ENCODE results near the gene LRRC71. TPM values are rescaled to one million over a fixed set of nuclear protein-coding genes. Genes with fewer than 3 reads are reported as not detected.
A peak's percentile ranks its signal among the peaks of the same experiment; 100 is the strongest.

Gene LRRC71
- total and polyA plus RNA-seq, 5 donors: 0.18 to 0.31 TPM; not detected in 3

DNA sequence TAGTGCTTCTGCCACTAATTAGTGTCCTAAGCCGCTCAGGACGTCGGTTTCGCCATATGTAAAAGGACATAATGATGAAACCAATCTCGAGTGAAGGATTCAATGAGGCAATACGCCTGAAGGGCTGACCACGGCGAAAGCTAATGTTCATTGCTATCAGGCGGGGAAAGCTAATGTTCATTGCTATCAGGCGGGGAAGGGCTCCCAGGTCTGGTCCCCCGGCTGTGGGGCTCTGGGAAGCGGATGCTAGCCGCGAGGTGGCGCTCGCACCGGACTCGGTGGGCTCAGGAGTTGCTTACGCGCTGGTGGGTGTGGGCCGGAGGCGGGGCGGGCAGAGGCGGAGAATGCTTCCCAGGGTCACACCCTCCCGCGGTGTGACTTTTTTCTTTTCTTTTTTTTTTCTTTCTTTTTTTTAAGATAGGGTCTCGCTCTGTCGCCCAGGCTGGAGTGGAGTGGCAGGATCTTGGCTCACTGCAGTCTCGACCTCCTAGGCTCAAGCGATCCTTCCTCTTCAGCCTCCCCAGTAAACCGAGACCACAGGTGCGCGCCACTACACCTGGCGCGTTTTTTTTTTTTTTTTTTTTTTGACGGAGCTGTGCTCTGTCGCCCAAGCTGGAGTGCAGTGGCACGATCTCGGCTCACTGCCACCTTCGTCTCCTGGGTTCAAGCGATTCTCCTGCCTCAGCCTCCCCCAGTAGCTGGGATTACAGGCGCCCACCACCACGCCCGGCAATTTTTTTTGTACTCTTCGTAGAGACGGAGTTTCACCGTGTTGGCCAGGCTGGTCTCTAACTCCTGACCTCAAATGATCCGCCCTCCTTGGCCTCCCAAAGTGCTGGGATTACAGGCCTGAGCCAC, 28.0 kb upstream of the LRRC71 start:
- ATAC-seq: peak; percentile 89 to 90
- Histone ChIP-seq H3K27me3 (ENCODE audit: control insufficient read depth, insufficient read depth) (no peaks in the 10 kb centered on the region), H3K9me3 (ENCODE audit: control insufficient read depth, low read length) (no peaks in the 10 kb centered on the region), H3K4me1 (ENCODE audit: control insufficient read depth, insufficient read depth, low read length) (no peaks in the 10 kb centered on the region), H3K27ac (ENCODE audit: low read length) (peak overlapping the region; percentile 31), H3K4me3 (ENCODE audit: low read length) (peak overlapping the region; percentile 24)
- 3% methylated on average over 48 of the region's 48 CpGs for WGBS
- intact Hi-C loops (cut with DNase I): loop anchor here in 2 of 4 donors (2.0 to 5.0 kb wide), 2 partner anchors 26 to 35 kb away; no protein-coding TSS in a partner anchor
- peak; percentile 96 to 98 (median 98) for DNase-seq

GRCh38 chr1:156893048-156893953, 27.1 kb upstream of the LRRC71 start, which contains the start of gene PEAR1:
TSS of gene PEAR1 (plus strand) at chr1:156893718. CDS start at chr1:156903927, 10,209 bp downstream.
- DNase-seq (peak; percentile 81 to 91 (median 90)), ATAC-seq (peak; percentile 42 to 65)
- Histone ChIP-seq H3K4me1 (ENCODE audit: control insufficient read depth, insufficient read depth, low read length) (no peaks in the 10 kb centered on the region), H3K27me3 (ENCODE audit: control insufficient read depth, insufficient read depth) (no peaks in the 10 kb centered on the region), H3K27ac (ENCODE audit: low read length) (peak within 1 kb of the TSS; percentile 89), H3K9me3 (ENCODE audit: control insufficient read depth, low read length) (no peaks in the 10 kb centered on the region), H3K4me3 (ENCODE audit: low read length) (peak within 1 kb of the TSS; percentile 47)
- intact Hi-C loops (cut with DNase I): loop anchor here in 2 of 4 donors (2.0 to 5.0 kb wide), 2 partner anchors 26 to 34 kb away; no protein-coding TSS in a partner anchor
- 7% methylated on average over 59 of the region's 60 CpGs for WGBS

DNA sequence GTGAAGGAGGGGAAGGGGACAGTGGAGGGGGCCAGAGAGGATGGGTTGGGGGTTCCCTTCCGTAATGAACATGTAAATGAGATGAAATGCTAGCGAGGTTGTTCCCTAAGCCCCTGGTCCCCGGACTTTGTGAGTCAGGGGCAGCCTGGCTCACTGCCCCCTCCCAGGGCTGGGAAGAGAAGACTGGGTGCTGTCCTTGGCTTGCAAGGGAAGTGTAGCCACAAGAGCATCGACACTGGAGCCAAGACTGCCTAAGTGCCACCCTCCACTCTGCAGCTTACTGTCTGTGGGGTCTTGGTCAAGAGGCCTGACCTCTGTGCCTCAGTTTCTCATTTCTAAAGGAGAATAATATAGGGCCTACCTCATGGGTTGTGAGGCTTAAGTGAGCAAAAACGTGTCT, 26.4 kb upstream of the LRRC71 start:
- H3K27ac ChIP-seq (ENCODE audit: low read length): peak overlapping the region; percentile 80
- ATAC-seq (no peak), DNase-seq (peak; percentile 12 to 63 (median 52))
- intact Hi-C loops (cut with DNase I): loop anchor here in 1 of 4 donors (5.0 kb wide), 1 partner anchor 33 kb away; no protein-coding TSS in a partner anchor
- H3K9me3 ChIP-seq (ENCODE audit: control insufficient read depth, low read length): no peaks in the 10 kb centered on the region
- WGBS: 24% methylated on average over 5 of the region's 5 CpGs
- no peaks in the 10 kb centered on the region for H3K27me3 ChIP-seq (ENCODE audit: control insufficient read depth, insufficient read depth)
- peak overlapping the region; percentile 47 for H3K4me3 ChIP-seq (ENCODE audit: low read length)
- H3K4me1 ChIP-seq (ENCODE audit: control insufficient read depth, insufficient read depth, low read length): no peaks in the 10 kb centered on the region

DNA sequence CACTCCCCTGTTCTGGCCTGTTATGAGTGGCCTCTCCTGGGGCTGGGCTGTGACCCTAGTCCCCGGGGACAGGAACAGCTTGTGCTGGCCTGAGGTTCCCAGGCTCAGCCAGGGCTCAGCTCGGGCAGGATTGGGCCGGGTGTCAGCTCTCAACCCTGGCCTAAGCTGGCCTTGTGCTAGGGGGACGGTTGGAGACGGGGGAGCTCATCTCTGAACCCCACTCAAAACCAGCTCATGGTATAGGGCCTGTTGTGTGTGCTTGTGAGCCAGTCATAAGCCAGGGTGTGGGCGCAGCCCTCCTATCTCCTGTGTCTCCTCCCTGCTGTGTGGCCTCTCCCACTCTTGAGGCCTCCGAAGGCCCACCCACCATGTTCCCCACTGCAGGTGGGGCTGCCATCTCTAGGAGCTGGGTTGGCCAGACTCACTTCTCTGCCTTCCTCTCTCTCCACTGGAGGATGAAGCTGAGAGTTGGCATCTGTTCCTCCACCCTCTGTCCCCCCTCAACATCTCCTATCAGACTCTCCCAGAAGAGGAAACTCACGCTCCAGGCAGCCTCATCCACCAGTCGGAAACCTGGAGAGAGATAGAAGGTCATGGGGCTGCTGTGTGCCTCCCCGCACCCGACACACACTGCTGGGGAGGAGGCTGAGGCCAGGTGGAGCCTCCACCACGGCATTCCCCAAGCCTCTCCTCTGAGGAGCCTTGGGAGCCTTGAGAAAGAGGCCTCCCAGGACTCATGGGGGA, 25.5 kb upstream of the LRRC71 start:
- peaks cover under 1% of the 10 kb centered on the region for H3K4me1 ChIP-seq (ENCODE audit: control insufficient read depth, insufficient read depth, low read length)
- H3K9me3 ChIP-seq (ENCODE audit: control insufficient read depth, low read length): no peaks in the 10 kb centered on the region
- peak; percentile 42 to 43 for ATAC-seq
- intact Hi-C loops (cut with DNase I): loop anchor here in 1 of 4 donors (5.0 kb wide), 1 partner anchor 32 kb away; no protein-coding TSS in a partner anchor
- peak; percentile 66 to 87 (median 83) for DNase-seq
- peak overlapping the region; percentile 80 for H3K27ac ChIP-seq (ENCODE audit: low read length)
- WGBS: 39% methylated on average over 12 of the region's 12 CpGs
- H3K4me3 ChIP-seq (ENCODE audit: low read length): peak overlapping the region; percentile 47
- H3K27me3 ChIP-seq (ENCODE audit: control insufficient read depth, insufficient read depth): no peaks in the 10 kb centered on the region

GRCh38 chr1:156895455-156895812, 25.0 kb upstream of the LRRC71 start:
- WGBS: 54% methylated on average over 4 of the region's 4 CpGs
- Histone ChIP-seq H3K9me3 (ENCODE audit: control insufficient read depth, low read length) (no peaks in the 10 kb centered on the region), H3K27me3 (ENCODE audit: control insufficient read depth, insufficient read depth) (no peaks in the 10 kb centered on the region), H3K4me3 (ENCODE audit: low read length) (peak overlapping the region; percentile 11), H3K4me1 (ENCODE audit: control insufficient read depth, insufficient read depth, low read length) (peaks cover 4% of the 10 kb centered on the region), H3K27ac (ENCODE audit: low read length) (peak overlapping the region; percentile 80)
- intact Hi-C loops (cut with DNase I): no loop called here
- no peak for ATAC-seq
- DNase-seq: no peak

DNA sequence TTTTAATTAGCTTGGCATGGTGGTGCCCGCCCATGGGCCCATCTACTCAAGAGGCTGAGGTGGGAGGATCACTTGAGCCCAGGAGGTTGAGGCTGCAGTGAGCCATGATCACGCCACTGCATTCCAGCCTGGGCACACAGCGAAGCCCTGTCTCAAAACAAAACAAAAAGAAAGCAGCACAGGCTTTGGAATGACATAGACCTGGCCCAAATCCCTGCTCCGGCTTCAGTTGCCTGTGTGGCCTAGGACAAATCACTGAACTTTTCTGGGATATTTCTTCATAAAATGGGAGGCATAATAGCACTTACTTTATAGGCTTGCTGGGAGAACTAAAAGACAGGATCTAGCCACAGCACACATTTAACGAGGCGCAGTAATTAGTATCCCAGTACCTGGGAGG, 24.5 kb upstream of the LRRC71 start:
- H3K27ac ChIP-seq (ENCODE audit: low read length): peak overlapping the region; percentile 80
- H3K27me3 ChIP-seq (ENCODE audit: control insufficient read depth, insufficient read depth): no peaks in the 10 kb centered on the region
- intact Hi-C loops (cut with DNase I): no loop called here
- ATAC-seq (no peak), DNase-seq (peak; percentile 6 to 43 (median 17))
- H3K9me3 ChIP-seq (ENCODE audit: control insufficient read depth, low read length): no peaks in the 10 kb centered on the region
- no peak overlapping the region for H3K4me3 ChIP-seq (ENCODE audit: low read length)
- H3K4me1 ChIP-seq (ENCODE audit: control insufficient read depth, insufficient read depth, low read length): peaks cover 9% of the 10 kb centered on the region
- 79% methylated on average over 6 of the region's 6 CpGs for WGBS

- intact Hi-C loops (cut with DNase I): no loop called here
- H3K27me3 ChIP-seq (ENCODE audit: control insufficient read depth, insufficient read depth): no peaks in the 10 kb centered on the region
- 79% methylated on average over 16 of the region's 16 CpGs for WGBS
These were observed 23.9 kb upstream of the LRRC71 start for GRCh38 chr1:156896490-156897033.

GRCh38 chr1:156897078-156897825, 23.2 kb upstream of the LRRC71 start:
- no peak overlapping the region for H3K4me3 ChIP-seq (ENCODE audit: low read length)
- H3K27me3 ChIP-seq (ENCODE audit: control insufficient read depth, insufficient read depth): no peaks in the 10 kb centered on the region
- H3K27ac ChIP-seq (ENCODE audit: low read length): peak overlapping the region; percentile 10
- intact Hi-C loops (cut with DNase I): no loop called here
- H3K9me3 ChIP-seq (ENCODE audit: control insufficient read depth, low read length): no peaks in the 10 kb centered on the region
- ATAC-seq (no peak), DNase-seq (peak; percentile 22 to 57 (median 49))
- 63% methylated on average over 14 of the region's 14 CpGs for WGBS
- H3K4me1 ChIP-seq (ENCODE audit: control insufficient read depth, insufficient read depth, low read length): peaks cover 21% of the 10 kb centered on the region

More at GRCh38 chr1:156896490-156897033, 23.9 kb upstream of the LRRC71 start:
- no peak overlapping the region for H3K4me3 ChIP-seq (ENCODE audit: low read length)
- no peaks in the 10 kb centered on the region for H3K9me3 ChIP-seq (ENCODE audit: control insufficient read depth, low read length)
- ATAC-seq (peak in 1 of 2 donors; percentile 11), DNase-seq (peak; percentile 51 to 67 (median 61))
- peaks cover 15% of the 10 kb centered on the region for H3K4me1 ChIP-seq (ENCODE audit: control insufficient read depth, insufficient read depth, low read length)
- H3K27ac ChIP-seq (ENCODE audit: low read length): peak overlapping the region; percentile 10

- ATAC-seq: peak; percentile 49 to 58
- H3K27me3 ChIP-seq (ENCODE audit: control insufficient read depth, insufficient read depth): no peaks in the 10 kb centered on the region
- H3K4me1 ChIP-seq (ENCODE audit: control insufficient read depth, insufficient read depth, low read length): peaks cover 21% of the 10 kb centered on the region
- 30% methylated on average over 13 of the region's 13 CpGs for WGBS
- H3K27ac ChIP-seq (ENCODE audit: low read length): peak overlapping the region; percentile 41
- no peak overlapping the region for H3K4me3 ChIP-seq (ENCODE audit: low read length)
- no peaks in the 10 kb centered on the region for H3K9me3 ChIP-seq (ENCODE audit: control insufficient read depth, low read length)
- DNase-seq: peak; percentile 65 to 85 (median 84)
- intact Hi-C loops (cut with DNase I): no loop called here
These were observed 22.3 kb upstream of the LRRC71 start for GRCh38 chr1:156898161-156898566.

Measured in right cardiac atrium (tissue), 5 donors.